Sigmoid colon (tissue), 4 donors: ENCODE data around the gene BZW1.

Experiments
- EP300 ChIP-seq, 4 donors: sonication (generic); formaldehyde crosslinking; IDR thresholded peaks; one replicate each; pipeline ENCODE4 v1.6.1; 2017; ENCODE audit warnings: antibody characterized with exemption in 4 of 4
- POLR2A ChIP-seq, 2 donors: fragments of 450-650 bp; IDR thresholded peaks; one replicate each; pipeline ENCODE4 v1.6.1; 2016; ENCODE audit warnings: antibody characterized with exemption in 2 of 2, mild to moderate bottlenecking in 2 of 2, moderate library complexity in 2 of 2
- POLR2AphosphoS5 ChIP-seq, 4 donors: sonication (generic); formaldehyde crosslinking; IDR thresholded peaks; one replicate each; pipeline ENCODE4 v1.6.1; 2017; ENCODE audit warnings: antibody characterized with exemption in 4 of 4
- TF ChIP-seq, protein P1 (sequence below), 4 experiments: fragments of 450-650 bp in 3 of 4; fragments of 200-600 bp in 1 of 4; IDR thresholded peaks; one replicate each; pipeline ENCODE4 v1.5.1; 2016 to 2019; ENCODE audit warnings: antibody characterized with exemption in 4 of 4, mild to moderate bottlenecking in 3 of 4, moderate library complexity in 2 of 4

DNA sequence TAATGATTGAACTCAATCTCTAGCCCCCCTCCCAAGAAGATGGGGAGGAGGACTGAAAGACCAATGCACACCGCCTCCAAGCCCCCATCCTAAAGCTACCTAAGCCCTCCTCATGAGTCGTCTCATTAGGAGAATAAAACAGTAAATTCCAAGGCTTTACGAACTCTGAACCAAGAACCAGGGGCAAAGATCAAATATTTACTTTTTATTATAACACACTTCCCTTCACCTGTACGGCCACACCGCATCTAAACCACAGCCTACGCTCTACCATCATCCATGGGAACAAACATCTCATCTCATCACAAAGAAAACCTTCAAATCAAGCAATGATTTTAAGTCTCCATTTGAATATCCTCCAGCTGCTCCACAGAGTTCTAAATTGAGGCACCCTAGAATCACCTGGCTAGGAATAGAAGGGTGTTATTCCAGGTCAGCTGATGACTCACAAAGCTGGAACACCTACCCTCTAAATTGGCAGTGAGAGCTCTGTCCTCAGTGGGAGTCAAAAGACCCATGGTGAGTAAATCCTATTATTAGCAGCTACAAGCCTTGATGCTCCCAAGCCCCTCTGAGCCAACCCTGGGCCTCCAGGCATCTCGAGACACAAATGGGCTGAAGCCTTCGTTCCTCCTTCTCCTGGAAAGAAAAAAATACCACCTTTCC lies 45.6 kb upstream of the BZW1 start:
- TF ChIP-seq, protein P1, sequence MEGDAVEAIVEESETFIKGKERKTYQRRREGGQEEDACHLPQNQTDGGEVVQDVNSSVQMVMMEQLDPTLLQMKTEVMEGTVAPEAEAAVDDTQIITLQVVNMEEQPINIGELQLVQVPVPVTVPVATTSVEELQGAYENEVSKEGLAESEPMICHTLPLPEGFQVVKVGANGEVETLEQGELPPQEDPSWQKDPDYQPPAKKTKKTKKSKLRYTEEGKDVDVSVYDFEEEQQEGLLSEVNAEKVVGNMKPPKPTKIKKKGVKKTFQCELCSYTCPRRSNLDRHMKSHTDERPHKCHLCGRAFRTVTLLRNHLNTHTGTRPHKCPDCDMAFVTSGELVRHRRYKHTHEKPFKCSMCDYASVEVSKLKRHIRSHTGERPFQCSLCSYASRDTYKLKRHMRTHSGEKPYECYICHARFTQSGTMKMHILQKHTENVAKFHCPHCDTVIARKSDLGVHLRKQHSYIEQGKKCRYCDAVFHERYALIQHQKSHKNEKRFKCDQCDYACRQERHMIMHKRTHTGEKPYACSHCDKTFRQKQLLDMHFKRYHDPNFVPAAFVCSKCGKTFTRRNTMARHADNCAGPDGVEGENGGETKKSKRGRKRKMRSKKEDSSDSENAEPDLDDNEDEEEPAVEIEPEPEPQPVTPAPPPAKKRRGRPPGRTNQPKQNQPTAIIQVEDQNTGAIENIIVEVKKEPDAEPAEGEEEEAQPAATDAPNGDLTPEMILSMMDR (IDR thresholded peaks at IDR 0.05): no peak
- TF ChIP-seq POLR2AphosphoS5 (IDR thresholded peaks at IDR 0.05): no peak
- no peak for TF ChIP-seq EP300 (IDR thresholded peaks at IDR 0.05)
- no peak for TF ChIP-seq POLR2A (IDR thresholded peaks at IDR 0.05)
